ENCODE results near the gene SLC25A48.
"Not testable (repeated sequence)": the region's sequence is repeated elsewhere in the genome, so short reads cannot be mapped to it uniquely, and the experiment has no call there.

Gene SLC25A48

DNA sequence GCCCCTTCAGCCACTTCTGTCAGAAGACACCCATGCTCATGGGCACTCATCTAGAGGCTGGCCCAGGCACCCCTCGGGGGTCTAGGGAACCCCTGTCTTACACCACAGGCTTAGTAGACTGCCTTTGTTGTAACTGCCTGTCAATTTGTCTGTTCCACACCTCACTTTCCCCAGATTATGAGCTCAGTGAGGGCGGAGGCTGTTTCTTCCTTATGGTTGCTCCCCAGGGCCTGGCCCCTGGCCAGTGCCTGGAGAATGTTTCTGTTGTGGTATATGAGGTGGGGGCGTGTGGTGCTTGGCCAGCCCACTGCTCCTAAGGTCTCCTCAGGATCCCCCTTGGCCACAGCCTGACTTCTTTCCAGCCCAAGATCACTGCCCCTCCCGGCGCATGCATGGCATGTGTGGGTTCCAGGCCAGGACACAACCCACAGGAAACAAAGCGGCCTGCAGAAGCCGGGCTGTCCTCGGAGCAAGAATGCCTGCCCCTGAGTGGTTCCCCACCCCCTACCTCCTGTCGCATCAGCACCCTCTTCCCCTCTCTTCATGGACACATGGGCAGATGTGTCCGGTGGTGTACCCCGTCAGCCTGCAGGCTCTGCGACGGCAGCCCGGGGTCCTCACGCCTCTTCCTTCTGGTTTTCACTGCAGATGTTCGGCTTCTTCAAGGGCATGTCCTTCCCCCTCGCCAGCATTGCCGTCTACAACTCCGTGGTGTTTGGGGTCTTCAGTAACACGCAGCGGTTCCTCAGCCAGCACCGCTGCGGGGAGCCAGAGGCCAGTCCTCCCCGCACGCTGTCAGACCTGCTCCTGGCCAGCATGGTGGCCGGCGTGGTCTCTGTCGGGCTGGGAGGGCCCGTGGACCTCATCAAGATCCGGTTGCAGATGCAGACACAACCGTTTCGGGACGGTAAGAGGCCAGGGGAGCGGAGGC is 17.7 kb downstream of the SLC25A48 start:
- DNase-seq = peak in 1 of 56 donors; percentile 15

- DNase-seq = no peak
Observed at GRCh38 chr5:135857630-135858311, 23.3 kb downstream of the SLC25A48 start.

DNA sequence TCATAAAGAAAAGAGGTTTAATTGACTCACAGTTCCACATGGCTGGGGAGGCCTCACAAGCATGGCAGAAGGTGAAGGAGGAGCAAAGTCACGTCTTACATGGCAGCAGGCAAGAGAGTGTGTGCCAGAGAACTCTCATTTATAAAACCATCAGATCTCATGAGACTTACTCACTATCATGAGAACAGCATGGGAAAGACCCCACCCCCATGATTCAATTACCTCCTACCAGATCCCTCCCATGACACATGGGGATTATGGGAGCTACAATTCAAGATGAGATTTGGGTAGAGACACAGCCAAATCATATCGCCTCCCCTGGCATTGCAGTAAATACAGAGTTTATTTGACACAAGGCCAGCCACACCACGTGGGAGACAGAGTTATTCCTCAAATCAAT is 24.7 kb downstream of the SLC25A48 start:
- not testable (repeated sequence) for DNase-seq

DNA sequence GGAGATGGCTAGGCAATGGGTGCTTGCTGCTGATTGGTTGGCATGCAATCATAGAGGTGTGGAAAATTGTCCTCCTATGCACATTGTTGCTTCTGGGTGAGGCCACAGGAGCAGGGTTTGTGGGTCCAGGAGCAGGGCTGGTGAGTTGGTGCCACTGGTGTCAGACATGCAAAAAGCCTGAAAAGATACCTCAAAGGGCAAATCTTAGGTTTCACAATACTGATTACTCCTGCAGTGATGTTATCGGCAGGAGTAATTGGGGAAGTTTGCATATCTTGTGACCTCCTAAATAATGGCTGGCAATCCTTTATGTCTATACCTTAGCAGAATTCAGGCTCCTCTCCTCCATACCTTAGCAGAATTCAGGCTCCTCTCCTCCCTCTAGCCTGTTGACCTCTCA is 25.2 kb downstream of the SLC25A48 start:
- DNase-seq = no peak

DNA sequence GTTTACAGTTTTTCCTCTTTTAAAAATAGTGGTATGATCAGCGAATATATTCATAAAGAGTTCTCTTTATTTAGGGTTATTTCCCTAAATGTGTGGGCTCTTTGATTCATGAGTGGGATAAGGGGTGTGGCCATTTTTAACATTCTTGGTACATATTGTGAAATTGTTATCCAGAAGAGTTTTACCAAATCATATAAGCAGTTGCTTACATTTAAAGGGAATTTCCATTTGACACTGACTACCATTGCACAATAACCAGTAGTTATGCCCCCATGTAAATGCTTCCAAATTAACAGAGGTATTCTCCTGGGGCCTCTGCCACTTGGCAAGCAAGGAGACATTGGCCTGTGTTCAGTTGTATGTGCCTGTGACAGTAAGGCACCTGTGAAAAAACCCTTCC is 27.2 kb downstream of the SLC25A48 start:
- DNase-seq = no peak

- peak in 1 of 56 donors; percentile 8 for DNase-seq
Observed at GRCh38 chr5:135862086-135862485, 27.6 kb downstream of the SLC25A48 start.

DNA sequence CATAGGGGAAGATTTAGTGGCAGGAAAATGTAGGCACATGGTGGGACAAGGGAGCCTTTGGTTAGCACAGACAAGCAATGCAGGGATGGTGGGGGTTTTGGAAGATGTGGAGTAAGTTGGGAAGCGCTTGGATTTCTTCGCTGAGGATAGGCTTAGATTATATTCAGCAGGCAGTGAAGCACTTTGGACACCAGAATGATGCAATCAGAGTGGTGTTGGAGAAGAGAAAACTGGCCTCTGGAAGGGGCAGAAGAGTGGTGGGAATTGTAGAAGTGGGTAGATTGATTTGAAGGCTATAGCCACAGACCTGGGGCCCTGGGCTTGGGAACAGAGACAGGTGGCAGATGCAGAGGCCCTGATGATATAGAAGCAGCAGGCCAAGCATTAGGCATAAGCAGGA is 28.3 kb downstream of the SLC25A48 start:
- DNase-seq = no peak

- DNase-seq = no peak
Observed at GRCh38 chr5:135864503-135865435, 30.3 kb downstream of the SLC25A48 start.

DNA sequence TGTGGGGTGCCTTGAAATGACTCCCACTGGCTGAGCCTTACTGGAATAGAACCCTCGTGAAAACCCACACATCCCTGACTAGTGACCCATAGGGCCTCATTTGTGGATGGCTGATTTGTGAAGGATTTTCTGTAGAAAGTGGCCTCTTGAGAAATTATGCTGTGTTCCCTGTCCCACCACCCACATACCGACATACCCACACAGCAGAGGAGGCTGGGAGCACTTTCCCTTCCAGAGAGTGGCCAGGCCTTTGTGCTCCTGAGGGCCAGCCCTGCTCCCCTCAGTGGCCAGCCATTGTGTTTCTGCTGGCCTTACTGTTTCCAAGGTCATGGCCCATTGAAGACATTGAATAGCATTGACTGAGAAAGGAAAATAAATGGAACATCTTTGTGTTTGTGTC is 31.6 kb downstream of the SLC25A48 start:
- no peak for DNase-seq

DNA sequence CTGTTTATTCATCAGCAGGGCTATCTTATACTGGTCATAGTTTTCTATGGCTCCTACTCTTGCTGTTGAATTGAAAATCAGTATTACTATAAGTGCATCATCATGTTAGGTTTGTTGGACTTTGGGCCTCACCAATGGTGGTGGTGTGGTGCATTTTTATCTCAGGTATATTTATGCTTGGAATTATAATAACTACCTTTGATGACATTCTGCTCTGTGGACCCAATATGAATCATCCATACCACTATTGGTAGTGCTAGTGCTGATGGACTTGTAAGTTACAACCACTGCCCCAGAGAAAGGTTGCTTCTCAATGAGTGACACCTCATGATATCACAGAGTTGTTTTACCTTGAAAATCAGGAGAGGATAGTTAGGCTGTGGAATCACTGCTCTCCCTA is 33.1 kb downstream of the SLC25A48 start:
- no peak for DNase-seq

DNA sequence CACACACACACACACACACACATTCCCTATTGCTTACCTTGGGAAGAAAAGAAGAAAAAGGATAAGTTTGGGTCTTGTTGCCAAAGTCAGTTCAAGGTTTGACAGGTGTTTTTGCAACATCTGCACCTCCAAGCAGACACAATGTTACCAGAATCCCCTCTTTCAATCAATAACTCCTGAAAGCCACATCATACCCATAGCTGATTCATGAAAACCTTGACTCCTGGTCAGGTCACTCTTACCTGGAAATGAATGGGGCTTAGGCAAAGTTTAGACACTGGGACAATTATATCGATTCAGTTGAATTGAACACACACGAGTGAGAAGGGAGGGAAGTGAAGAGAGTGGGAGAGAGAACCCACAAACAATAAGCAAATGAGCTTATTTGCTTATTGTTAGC is 34.2 kb downstream of the SLC25A48 start:
- DNase-seq = no peak

DNA sequence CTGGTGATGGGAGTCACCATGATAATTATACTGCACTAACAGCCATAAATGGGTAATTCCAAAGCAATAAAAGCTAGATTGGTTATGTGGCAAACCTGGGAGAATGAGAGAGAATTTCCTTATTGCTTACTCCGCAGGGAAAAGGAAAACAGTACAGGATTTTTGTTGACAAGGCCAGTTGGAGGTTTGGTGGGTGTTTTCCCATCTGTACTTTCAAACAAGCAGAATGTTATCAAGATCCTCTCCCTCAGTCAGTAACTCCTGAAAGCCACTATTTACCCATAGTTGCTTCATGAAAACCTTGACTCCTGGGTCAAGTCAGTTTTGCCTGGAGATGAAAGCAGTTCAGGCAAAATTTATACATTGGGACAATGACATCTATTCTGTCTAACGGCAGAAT is 34.8 kb downstream of the SLC25A48 start:
- no peak for DNase-seq

GRCh38 chr5:135869935-135870334 is 35.5 kb downstream of the SLC25A48 start:
- DNase-seq = no peak

GRCh38 chr5:135871268-135871915 is 36.9 kb downstream of the SLC25A48 start:
- no peak for DNase-seq

DNA sequence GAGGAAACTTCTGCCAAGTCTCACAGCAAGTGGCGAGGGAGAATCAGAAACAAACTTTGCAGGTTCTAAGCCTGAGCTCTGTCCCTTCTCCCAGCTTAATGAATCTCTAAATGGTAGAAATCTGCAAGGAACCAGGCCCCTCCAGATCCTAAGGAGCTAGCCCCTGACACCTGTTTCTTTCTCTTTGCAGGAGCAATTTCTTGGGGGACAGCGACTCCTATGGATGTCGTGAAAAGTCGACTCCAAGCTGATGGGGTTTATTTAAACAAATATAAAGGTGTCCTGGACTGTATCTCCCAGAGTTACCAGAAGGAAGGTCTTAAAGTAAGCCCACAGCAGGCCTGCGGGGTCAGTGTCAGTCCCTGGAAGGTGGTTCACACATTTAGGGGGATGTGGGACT is 39.4 kb downstream of the SLC25A48 start:
- no peak for DNase-seq

DNA sequence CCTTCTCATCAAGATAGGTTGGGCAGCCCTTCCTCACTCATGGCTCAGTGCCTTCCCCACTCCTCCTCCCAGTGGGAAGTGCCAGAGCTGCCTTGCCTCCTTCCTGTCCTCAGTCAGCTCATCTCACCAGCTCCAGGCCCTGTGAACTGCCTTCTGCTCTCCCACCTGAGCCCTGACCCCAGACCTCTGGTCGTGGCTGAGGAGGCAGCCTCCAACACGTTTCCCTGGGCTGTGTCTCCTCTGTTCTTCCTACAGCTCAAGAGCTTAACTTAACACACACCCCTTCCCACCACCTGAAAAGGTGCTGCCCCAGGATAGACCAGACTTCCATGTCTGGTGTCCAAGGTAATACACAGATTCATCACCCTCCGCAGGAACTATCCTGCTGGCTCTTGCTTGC is 40.0 kb downstream of the SLC25A48 start:
- no peak for DNase-seq

GRCh38 chr5:135875567-135875966 is 41.1 kb downstream of the SLC25A48 start:
- no peak for DNase-seq

GRCh38 chr5:135876146-135876545 is 41.7 kb downstream of the SLC25A48 start:
- no peak for DNase-seq

DNA sequence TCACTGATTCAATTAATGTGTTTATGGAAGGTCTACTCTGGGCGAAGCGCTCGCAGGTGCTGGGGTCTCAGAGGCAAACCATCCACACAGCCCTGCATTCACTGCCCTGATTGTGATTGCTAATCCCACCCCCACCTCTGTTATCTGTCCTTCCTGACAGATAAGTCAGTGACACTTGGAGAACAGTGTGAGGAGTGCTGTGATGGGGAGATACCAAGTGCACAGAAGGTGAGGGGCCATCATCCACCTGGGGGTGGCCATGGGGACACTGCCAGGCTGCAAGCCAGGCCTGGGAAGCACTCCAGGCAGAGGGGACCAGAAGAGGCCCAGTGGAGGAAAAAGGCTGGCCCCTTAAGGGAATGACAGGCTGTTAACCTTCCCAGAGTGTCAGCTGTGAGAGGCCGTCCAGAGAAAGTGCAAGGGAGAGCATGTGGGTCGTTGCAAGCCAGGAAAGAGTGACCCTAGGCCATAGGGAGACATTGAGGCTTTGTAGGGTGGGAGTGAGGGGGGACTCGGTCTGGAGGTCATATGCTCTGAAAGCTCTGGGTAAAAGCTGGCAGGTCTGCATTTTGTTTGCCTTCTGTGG is 43.2 kb downstream of the SLC25A48 start:
- DNase-seq = no peak

DNA sequence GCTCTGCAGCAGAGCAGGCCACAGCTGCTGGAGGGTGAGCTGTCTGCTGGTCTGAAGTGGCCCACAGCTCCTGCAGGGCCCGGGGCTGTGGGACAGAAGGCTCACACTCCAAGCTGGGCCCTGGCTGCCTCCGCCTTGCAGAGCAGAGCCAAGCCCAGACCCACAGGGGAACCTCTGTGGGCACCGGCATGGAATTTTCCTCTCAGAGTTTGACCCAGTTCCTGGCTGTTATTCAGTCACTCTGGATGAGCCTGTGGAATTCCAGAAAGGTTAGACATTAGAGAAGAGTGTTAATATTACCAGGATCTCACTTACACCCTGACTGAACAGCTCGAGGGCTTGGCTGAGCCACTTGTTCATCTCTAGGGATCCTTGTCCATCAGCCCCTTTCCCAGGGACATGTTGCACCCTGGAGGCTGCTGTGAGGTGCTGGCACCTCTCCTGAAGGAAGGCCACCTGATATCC is 43.7 kb downstream of the SLC25A48 start:
- no peak for DNase-seq

DNA sequence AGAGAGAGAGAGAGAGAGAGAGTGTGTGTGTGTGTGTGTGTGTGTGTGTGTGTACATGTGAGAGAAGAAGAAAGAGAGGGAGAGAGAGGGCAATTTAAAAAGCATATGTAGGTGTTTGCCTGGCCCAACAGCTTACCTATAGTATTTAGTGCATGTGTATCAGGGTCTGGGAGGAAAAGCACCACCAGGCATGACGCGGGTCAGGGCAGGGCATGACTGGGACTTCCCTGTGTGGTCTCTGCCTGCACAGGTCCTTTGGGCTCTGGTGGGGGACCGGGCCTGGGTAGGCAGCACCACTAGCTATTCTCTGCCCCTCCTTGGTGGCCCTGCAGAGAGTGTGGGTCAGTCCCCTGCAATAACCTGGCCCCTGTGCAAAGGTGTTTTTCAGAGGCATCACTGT is 45.1 kb downstream of the SLC25A48 start:
- DNase-seq = no peak
